Activated CD4-positive, alpha-beta T cell treated with anti-CD3 and anti-CD28 coated beads, Interleukin-2, amount 50 U/mL, for 1 hour (primary cell): ENCODE results near the gene BFSP2.

ENCODE experiments used
- DNase-seq: peaks from one replicate; pipeline ENCODE4 v3.0.0-alpha.2; 2020

BFSP2 gene

DNA sequence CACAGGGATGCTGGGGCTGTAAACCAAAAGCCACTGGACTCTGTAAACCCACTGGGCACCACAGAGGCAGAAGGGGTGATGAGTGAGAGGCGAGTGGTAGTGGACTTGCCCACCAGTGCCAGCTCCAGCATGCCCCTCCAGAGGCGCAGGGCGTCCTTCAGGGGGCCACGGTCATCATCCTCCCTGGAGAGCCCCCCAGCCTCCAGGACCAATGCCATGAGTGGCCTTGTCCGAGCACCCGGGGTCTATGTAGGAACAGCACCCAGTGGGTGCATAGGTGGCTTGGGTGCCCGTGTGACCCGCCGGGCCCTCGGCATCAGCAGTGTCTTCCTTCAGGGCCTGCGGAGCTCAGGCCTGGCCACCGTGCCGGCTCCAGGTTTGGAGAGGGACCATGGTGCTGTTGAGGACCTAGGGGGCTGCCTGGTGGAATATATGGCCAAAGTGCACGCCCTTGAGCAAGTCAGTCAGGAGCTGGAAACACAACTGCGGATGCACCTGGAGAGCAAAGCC is at the start of gene BFSP2:
Gene BFSP2 (plus strand): TSS at position 51 of the 510 bp plus-strand sequence. CDS start 28 bp downstream, at position 79.
- no peak for DNase-seq

GRCh38 chr3:133354721-133355120 is 45.1 kb upstream of the BFSP2 start:
- DNase-seq = no peak

DNA sequence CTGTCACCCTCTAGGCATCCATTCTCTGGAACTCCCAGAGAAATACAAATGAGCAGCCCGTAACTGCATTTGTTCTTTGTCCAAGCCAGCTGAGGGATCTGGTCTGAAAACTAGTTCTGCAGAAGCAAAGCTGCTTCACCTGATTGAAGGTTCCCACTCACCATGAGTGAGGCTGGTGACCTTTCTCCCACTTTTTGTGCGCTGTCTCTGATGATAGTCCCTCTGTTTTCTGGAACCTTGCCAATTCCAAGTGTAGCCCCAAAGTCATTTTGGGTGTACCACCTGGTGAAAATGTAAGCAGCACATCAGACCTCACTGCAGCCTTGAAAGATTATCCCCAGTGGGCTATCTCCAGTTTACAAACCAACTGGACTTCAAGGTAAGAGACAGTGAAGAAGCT is 39.4 kb upstream of the BFSP2 start:
- DNase-seq = no peak

DNA sequence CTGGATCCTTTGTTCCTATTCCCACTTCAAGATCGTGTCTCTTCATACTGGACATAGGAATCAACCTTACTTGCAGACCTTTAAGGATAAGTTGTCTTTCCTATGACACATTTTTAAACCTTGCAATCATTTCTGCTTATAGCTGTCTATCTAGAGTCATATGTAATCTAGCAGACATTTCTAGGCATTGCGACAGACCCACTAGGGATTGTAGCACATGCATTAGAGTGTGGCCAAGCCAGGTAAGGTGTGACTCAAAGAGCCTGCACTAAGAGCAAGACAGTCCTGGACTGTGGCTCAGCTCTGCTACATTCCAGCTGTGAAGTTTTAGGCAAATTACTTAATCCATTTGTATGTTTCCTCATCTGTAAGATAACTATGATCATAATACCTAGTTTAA is 38.8 kb upstream of the BFSP2 start:
- no peak for DNase-seq

DNA sequence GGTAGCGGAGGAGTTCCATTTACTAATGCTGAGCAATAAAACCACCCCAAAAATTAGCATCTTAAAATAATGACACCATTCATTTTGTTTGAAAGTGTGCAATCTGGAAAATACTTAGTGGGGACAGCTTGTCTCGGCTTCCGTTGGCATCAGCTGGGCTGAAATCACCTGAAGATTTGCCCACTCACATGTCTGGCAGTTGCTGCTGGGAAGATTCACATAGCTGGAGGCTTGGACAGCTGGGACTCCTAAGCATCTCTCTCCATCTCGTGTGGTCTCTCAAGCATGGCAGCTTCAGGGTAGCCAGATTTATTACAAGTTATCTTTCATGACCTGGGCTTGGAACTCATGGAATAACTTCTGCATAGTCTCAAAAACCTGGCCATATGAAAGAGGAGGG is 38.4 kb upstream of the BFSP2 start:
- no peak for DNase-seq

- DNase-seq = no peak
These were observed 37.3 kb upstream of the BFSP2 start for GRCh38 chr3:133362539-133362938.

- no peak for DNase-seq
These were observed 35.2 kb upstream of the BFSP2 start for GRCh38 chr3:133364704-133365103.

DNA sequence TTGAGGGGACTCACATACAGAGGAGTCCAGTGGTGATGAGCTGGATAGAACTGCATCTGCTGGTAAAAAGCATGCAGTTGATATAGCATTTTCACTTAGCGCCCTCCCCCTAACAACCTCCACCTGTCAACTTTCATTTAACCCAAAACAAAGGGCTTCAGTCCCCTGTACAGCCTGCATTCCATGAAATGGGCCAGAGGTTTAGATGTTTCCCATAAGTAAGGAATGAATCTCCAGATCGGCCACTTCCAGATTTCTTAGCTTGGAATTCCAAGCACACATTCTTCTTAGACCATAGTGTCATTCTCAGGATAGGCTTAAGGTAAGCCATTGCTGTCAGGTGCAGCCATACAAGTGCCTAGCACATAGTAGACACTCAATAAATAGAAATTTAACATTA is 32.9 kb upstream of the BFSP2 start:
- DNase-seq = no peak

GRCh38 chr3:133367403-133367802 is 32.5 kb upstream of the BFSP2 start:
- no peak for DNase-seq

GRCh38 chr3:133367956-133368355 is 31.9 kb upstream of the BFSP2 start:
- DNase-seq = no peak

DNA sequence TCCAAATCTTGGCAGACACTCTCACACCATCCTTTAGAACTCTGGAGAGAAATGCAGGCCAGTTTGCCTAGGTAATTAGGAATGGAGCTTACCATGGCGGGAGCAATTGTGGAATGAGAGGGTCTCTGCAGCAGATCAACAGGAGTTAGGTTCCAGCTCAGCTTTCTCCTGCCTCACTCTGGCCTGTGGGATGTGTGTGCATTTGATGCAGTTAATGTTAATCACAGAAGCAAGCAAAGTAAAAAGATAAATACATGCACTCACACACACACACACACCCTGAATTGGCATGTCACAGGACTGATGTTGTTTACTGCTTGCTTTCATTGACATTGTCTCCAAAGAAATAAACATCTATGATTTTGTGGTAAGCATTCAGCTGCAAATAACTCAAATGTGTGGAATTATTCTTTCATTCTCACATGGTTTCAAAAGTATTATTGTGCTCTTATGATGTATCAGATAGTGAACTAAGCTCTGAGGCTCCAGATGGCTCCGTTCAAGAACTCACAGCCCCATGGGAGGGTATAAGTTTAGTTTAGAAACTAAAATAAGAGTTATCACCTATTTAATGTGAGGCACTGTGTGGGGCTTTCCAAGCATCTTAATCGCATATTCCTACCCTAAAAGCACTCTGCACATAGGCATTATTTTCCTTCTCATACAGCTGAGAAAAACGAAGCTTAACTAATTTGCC is 31.3 kb upstream of the BFSP2 start:
- DNase-seq = no peak

- DNase-seq = no peak
These were observed 30.8 kb upstream of the BFSP2 start for GRCh38 chr3:133369068-133369440.

DNA sequence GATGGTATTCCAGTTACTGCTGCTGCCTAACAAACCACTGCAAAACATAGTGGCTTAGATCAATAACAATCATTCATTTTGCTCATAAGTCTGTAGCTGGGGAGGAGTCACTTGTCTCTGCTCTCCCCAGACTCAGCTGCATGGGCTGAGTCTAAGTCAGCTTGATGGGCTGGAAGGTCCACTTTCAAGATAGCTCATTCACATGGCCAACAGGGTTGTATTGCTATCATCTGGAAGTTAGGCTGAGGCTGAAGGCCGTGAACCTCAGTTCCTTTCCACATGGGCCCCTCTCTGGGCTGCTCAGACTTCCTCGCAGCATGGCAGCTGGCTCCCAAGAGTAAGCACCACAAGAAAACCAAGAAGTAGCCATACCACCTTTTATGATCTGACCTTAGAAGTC is 28.7 kb upstream of the BFSP2 start:
- DNase-seq = no peak

- no peak for DNase-seq
These were observed 28.2 kb upstream of the BFSP2 start for GRCh38 chr3:133371676-133372075.

GRCh38 chr3:133374708-133375402 is 25.0 kb upstream of the BFSP2 start:
- no peak for DNase-seq

GRCh38 chr3:133375403-133375745 is 24.5 kb upstream of the BFSP2 start:
- no peak for DNase-seq

DNA sequence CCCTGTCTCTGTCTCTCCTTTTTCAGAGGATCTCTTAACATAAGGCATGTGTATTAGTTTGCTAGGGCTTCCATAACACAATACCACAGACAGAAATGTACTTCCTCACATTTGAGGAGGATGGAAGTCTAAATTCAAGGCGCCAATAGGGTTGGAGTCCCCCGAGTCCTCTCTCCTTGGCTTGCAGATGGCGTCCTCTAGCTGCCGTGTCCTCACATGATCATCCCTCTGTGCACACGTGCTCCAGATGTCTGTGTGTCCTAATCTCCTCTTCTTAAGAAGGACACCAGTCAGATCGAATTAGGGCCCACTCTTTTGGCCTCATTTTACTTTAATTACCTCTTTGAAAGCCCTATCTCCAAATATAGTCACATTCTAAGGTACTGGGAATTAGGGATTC is 23.0 kb upstream of the BFSP2 start:
- no peak for DNase-seq

DNA sequence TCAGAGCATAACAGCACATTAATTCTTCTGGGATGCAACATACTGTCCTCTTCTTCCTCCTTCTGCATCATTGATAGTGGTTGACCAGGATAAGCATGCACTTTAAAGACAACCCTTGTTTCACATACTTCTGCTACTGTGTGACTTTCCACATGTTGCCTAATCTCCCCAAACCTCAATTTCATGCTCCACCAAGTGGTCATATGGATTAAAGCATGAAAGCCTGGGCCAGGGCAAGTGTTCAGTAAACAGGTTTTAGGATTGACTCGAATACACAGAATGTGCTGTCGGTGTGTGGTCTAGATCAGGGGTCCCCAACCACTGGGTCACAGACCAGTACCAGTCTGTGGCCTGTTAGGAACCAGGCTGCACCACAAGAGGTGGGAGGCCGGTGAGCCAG is 22.5 kb upstream of the BFSP2 start:
- no peak for DNase-seq

DNA sequence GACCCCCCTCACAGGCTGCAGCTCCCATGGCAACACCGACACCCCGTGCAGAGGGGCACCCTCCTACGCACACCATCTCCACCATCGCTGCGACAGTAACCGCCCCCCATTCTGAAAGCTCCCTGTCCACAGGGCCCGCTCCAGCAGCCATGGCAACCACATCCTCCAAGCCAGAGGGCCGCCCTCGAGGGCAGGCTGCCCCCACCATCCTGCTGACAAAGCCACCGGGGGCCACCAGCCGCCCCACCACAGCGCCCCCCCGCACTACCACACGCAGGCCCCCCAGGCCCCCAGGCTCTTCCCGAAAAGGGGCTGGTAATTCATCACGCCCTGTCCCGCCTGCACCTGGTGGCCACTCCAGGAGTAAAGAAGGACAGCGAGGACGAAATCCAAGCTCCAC is 19.9 kb upstream of the BFSP2 start:
- no peak for DNase-seq

GRCh38 chr3:133380481-133381225 is 19.2 kb upstream of the BFSP2 start:
- DNase-seq = no peak

DNA sequence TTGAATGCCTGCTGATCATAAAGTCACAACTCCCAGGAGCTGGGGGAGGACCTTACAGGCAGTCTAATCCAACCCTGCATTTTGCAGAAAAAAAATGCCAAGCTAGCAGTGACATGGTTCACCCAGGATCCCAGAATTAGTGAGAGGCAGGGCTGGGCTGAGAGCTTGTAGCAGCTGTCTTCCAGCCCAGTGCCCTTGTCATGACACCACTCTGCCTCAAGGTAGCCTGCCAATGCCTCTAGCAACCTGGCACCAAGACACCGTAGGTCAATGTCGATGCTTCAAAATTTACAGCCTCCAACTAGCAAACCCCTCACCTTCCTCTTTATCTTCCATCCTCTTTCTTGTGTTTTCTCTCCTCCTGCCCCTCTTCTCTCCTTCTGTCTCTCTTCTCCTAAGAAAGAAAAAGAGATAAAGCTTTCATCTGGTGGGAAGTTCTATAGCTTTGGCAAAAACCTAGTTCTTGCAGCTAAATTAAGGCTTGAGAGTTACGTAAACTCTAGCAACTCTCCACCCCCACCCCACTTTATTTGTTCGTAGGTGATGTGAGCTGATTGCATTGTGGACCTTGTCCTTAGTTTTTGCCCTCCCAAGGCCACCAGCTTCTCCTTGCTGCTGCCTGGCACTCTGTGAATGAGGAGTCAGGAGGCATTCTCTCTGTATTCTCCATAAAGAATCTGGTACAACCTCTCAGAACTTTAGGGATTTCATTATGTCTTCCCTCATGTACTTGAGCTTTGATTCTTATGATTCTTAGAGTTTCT is 18.3 kb upstream of the BFSP2 start:
- DNase-seq = no peak

GRCh38 chr3:133383175-133383574 is 16.7 kb upstream of the BFSP2 start:
- no peak for DNase-seq

- no peak for DNase-seq
These were observed 16.1 kb upstream of the BFSP2 start for GRCh38 chr3:133383741-133384140.
